WI38 (cell line): Measurements from ENCODE around the gene NPR2.

Experiments
- H3K4me3 ChIP-seq: 2 replicates; pipeline ENCODE4 v1.5.1; 2011; ENCODE audit warnings: low read depth, mild to moderate bottlenecking, control low read depth, low read length
- TF ChIP-seq, protein P1 (sequence below): IDR thresholded peaks from 2 replicates; pipeline ENCODE4 v1.5.1; 2012; ENCODE audit warnings: low read depth, mild to moderate bottlenecking, control low read depth, low read length

The NPR2 gene

DNA sequence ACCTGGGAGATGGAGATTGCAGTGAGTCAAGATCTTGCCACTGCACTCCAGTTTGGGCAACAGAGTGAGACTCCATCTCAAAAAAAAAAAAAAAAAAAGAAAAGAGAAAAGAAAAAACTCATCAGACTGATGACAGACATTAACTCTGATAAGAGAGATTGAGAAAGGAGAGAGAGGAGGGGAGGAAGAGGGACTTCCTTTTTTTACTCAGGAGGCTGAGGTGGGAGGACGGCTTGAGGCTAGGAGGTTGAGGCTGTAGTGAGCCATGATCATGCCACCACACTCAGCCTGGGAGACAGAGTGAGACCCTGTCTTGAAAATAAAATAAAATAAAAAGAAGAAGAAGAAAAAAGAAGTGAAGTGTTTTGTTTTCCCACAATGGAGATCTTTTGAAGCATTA, 27.6 kb upstream of the NPR2 start:
- TF ChIP-seq, protein P1, sequence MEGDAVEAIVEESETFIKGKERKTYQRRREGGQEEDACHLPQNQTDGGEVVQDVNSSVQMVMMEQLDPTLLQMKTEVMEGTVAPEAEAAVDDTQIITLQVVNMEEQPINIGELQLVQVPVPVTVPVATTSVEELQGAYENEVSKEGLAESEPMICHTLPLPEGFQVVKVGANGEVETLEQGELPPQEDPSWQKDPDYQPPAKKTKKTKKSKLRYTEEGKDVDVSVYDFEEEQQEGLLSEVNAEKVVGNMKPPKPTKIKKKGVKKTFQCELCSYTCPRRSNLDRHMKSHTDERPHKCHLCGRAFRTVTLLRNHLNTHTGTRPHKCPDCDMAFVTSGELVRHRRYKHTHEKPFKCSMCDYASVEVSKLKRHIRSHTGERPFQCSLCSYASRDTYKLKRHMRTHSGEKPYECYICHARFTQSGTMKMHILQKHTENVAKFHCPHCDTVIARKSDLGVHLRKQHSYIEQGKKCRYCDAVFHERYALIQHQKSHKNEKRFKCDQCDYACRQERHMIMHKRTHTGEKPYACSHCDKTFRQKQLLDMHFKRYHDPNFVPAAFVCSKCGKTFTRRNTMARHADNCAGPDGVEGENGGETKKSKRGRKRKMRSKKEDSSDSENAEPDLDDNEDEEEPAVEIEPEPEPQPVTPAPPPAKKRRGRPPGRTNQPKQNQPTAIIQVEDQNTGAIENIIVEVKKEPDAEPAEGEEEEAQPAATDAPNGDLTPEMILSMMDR, result no peak

DNA sequence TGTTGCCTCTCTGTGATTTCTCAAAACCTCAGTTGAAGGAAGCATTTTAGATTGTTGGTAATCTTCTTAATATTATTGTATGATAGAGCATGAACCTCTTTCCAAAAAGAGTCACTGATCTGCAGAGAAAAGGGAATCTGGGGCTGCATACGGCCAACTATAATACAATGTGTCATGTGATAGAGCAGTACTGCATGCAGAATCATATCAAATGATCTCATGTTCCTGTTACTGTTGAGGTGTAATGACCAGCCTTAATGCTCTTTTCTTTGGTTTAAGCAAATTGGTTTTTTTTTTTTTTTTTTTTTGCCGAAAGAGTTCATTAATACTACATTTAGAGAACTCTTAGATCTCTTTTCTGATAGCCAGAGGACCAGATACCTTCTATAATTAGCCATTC, 24.4 kb upstream of the NPR2 start:
- TF ChIP-seq, protein P1, result no peak
- H3K4me3 ChIP-seq, result no peak overlapping the region

More for the DNA sequence above, 27.6 kb upstream of the NPR2 start:
- no peak overlapping the region for H3K4me3 ChIP-seq

DNA sequence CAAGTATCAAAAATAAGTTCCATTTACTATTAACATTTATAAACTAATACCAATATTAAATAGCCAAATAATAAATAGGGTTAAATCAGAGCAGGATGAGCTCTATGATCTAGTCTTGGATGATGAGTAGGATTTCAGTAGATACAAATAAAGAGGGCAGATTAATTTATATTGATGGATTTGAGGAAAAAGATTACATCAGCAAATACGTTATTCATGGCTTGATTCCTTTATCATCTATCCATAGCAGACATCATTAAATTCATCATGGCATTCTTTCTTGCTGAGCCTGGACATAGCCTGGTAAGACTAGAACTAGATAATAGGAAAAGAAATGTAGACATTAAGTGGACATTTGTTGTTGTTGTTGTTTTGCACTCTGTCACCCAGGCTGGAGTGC, 23.9 kb upstream of the NPR2 start:
- H3K4me3 ChIP-seq, result no peak overlapping the region
- TF ChIP-seq, protein P1, result no peak

DNA sequence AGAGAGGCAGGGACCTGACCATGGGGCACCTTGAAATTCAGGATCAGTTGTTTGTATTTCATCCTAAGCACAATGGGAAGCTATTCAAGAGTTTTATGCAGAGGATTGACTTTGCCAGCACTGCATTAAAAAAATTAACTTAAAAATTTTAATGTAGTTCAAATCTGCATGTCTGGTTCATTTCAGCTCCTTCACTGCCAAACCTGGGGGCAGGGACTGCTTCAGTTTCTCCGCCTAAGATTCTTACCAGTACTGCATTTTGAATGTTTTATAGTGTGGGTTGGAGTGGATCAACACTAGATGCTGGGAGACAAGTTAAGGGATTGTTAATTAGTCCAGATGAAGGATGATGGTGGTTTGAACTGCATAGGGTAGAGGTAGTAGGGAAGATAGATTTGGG, 21.6 kb upstream of the NPR2 start:
- TF ChIP-seq, protein P1, result no peak
- H3K4me3 ChIP-seq, result no peak overlapping the region

DNA sequence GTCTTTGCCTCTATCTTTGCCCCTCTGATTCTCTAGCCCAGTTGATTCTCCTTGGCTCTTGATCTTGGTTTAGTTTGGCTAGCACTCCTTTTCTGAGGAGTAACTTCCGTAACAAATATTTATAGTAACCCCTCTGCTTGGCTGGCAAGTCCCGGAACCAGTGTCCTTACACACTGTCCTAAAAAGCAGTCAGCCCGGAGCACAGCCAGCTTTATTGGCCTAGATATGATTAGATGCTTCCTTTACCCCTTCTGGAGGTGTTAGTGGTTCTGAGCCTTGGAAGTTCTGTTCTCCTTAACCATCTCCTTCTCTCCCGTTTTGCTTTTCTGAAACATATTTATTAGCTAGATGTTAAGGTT, 20.3 kb upstream of the NPR2 start:
- TF ChIP-seq, protein P1, result no peak
- H3K4me3 ChIP-seq, result no peak overlapping the region

DNA sequence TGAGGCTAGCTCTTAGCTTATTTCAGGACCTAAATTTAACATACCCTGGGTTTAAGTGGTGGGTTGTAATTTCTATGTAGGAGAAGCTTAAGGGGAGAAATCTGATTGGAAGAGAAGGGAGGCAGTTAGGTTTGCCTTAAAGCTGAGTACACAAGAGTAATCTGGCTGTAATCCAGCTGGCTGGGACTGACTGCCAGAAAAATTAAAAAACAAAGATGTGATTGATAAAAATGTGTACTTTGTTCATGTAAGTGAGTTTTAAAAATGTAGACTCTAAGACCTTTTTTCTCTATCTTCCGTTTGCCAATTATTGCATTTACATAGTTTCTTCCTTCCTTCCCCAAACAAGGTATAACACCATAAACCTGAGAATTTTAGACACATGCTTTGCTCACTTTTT, 19.9 kb upstream of the NPR2 start:
- TF ChIP-seq, protein P1, result no peak

DNA sequence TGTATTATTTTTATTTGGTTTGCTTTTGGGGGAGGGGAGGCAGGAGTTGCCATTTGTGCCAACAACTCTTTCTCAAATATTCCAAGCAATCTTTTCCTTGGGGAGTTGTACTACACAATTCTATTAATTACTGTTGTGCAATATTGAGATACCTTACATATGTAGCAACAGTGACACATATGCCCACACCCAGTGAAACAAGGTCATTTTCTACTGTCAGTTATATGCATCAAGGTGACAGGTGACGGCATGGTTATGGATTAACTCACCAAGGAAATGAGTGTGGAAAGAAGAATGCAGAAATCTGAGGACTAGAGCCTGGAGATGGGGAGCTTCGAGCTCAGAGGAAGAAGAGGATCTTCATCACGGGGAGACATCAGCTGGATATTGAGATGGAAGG, 19.4 kb upstream of the NPR2 start:
- no peak overlapping the region for H3K4me3 ChIP-seq
- TF ChIP-seq, protein P1, result no peak

More for the DNA sequence above, 19.9 kb upstream of the NPR2 start:
- H3K4me3 ChIP-seq, result no peak overlapping the region
